Thyroid gland (tissue), 4 donors: ENCODE measurements around the gene ARMCX6. TPM values are rescaled to one million over a fixed set of nuclear protein-coding genes. Genes with fewer than 3 reads are reported as not detected.
"Not testable (repeated sequence)": the region's sequence is repeated elsewhere in the genome, so short reads cannot be mapped to it uniquely, and the experiment has no call there.

Experiments used
- DNase-seq, 2 donors: peaks; one replicate each; pipeline ENCODE4 v3.0.0-alpha.2; 2019
- H3K27ac ChIP-seq, 3 donors: fragments of 200-600 bp; sonication (generic); 1 replicate in 2 of 3; 2 replicates in 1 of 3; pipeline ENCODE4 v1.5.1; 2016 to 2019; ENCODE audit warnings: mild to moderate bottlenecking in 1 of 3, moderate library complexity in 1 of 3
- H3K27me3 ChIP-seq: fragments of 200-600 bp; sonication (generic); one replicate; pipeline ENCODE4 v1.5.1; 2019
- H3K36me3 ChIP-seq, 2 donors: fragments of 200-600 bp; sonication (generic); one replicate each; pipeline ENCODE4 v1.5.1; 2016 to 2019
- H3K4me1 ChIP-seq, 2 donors: fragments of 200-600 bp; sonication (generic); one replicate each; pipeline ENCODE4 v1.5.1; 2017 to 2019
- H3K4me3 ChIP-seq, 3 donors: fragments of 200-600 bp; sonication (generic); replicated peaks in 1 of 3; 1 replicate in 2 of 3; 2 replicates in 1 of 3; pipeline ENCODE4 v1.5.1; 2016; ENCODE audit warnings: mild to moderate bottlenecking in 1 of 3
- H3K9me3 ChIP-seq: fragments of 200-600 bp; sonication (generic); one replicate; pipeline ENCODE4 v1.5.1; 2017
- POLR2A ChIP-seq, 2 donors: fragments of 450-650 bp; IDR thresholded peaks; one replicate each; pipeline ENCODE4 v1.6.1; 2017; ENCODE audit warnings: antibody characterized with exemption in 2 of 2, mild to moderate bottlenecking in 2 of 2, moderate library complexity in 1 of 2
- WGBS, 2 donors: methylation state at CpG; one replicate each; pipeline ENCODE4 v1.1.5; 2017; 5-methylcytosine and 5-hydroxymethylcytosine counted together
- intact Hi-C: fragments of 100-400 bp; cut with DNase I; formaldehyde crosslinking; loops from one replicate; pipeline ENCODE4 v1.15.1; 2023
- small RNA-seq: library from RNA; depleted of rRNA; stranded (forward); fragments of <200 nt; gene quantifications from one replicate; pipeline ENCODE3, GENCODE V24; 2016
- total RNA-seq, 4 donors: library from RNA; depleted of rRNA; stranded (reverse); fragments of >200 nt; gene quantifications; one replicate each; pipeline ENCODE4 v1.2.3, GENCODE V29; 2016
- TF ChIP-seq, protein P1 (sequence below), 6 experiments: fragments of 200-600 bp in 3 of 6; fragments of 450-650 bp in 3 of 6; sonication (generic) in 3 of 6; IDR thresholded peaks; one replicate each; pipeline ENCODE4 v1.5.1; 2016 to 2019; ENCODE audit warnings: antibody characterized with exemption in 6 of 6, mild to moderate bottlenecking in 2 of 6, inconsistent platforms in 1 of 6, moderate library complexity in 1 of 6

The ARMCX6 gene
- total RNA-seq, 4 donors from 2014 or later = 20.6 to 28.6 (median 23.4) TPM

DNA sequence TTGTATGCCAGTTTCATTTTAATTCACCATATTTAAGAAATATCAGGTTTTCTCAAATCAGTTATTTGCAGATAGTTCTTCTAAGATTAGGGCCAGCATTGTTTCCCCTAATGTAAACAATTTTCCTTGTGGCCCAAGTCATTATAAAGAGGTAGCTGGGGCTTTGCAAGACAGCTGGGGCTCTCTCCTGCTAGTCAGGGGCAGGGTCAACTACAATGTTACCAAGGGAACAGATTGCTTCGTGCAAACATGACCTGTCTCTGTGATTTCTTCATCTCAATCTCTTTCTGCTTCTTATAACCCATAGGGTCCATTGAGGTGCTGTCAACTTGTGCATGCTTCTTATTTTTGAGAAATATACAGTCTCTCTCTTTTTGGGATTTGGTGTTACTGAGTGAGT is 12.1 kb downstream of the ARMCX6 start:
- H3K36me3 ChIP-seq = no peaks in the 10 kb centered on the region
- no peaks in the 10 kb centered on the region for H3K4me1 ChIP-seq
- 25 to 42% methylated on average over 1 of the region's 1 CpG for WGBS, 2 donors
- no peaks in the 10 kb centered on the region for H3K9me3 ChIP-seq
- no peaks in the 10 kb centered on the region for H3K27me3 ChIP-seq
- TF ChIP-seq, protein P1, sequence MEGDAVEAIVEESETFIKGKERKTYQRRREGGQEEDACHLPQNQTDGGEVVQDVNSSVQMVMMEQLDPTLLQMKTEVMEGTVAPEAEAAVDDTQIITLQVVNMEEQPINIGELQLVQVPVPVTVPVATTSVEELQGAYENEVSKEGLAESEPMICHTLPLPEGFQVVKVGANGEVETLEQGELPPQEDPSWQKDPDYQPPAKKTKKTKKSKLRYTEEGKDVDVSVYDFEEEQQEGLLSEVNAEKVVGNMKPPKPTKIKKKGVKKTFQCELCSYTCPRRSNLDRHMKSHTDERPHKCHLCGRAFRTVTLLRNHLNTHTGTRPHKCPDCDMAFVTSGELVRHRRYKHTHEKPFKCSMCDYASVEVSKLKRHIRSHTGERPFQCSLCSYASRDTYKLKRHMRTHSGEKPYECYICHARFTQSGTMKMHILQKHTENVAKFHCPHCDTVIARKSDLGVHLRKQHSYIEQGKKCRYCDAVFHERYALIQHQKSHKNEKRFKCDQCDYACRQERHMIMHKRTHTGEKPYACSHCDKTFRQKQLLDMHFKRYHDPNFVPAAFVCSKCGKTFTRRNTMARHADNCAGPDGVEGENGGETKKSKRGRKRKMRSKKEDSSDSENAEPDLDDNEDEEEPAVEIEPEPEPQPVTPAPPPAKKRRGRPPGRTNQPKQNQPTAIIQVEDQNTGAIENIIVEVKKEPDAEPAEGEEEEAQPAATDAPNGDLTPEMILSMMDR (IDR thresholded peaks at IDR 0.05) = no peak
- no peak for TF ChIP-seq POLR2A (IDR thresholded peaks at IDR 0.05)
- DNase-seq = no peak
- no peak overlapping the region for H3K27ac ChIP-seq
- intact Hi-C loops = no loop called here
- H3K4me3 ChIP-seq = no peak overlapping the region

DNA sequence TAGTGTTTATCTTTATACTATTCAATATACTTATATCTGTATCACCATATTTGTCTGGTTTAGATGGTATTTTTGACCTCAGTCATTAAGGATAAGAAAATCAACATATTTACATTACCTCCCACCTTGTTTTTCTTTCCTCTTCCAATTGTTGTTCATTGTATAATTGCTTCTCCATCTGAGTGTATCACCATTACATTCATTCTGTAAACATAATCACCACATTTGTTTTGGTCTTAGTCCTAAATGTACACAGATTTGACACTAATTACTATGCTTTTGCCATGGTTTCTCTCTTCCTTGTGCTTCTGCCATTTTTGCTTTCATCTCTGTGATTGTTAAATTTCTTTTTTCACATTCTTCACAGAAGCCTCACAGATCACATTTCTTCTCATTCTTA is 12.7 kb downstream of the ARMCX6 start:
- no peaks in the 10 kb centered on the region for H3K27me3 ChIP-seq
- H3K4me3 ChIP-seq = no peak overlapping the region
- TF ChIP-seq, protein P1 (IDR thresholded peaks at IDR 0.05) = no peak
- no peak for TF ChIP-seq POLR2A (IDR thresholded peaks at IDR 0.05)
- DNase-seq = no peak
- H3K4me1 ChIP-seq = no peaks in the 10 kb centered on the region
- no peaks in the 10 kb centered on the region for H3K9me3 ChIP-seq
- H3K27ac ChIP-seq = no peak overlapping the region
- intact Hi-C loops = no loop called here
- no peaks in the 10 kb centered on the region for H3K36me3 ChIP-seq

DNA sequence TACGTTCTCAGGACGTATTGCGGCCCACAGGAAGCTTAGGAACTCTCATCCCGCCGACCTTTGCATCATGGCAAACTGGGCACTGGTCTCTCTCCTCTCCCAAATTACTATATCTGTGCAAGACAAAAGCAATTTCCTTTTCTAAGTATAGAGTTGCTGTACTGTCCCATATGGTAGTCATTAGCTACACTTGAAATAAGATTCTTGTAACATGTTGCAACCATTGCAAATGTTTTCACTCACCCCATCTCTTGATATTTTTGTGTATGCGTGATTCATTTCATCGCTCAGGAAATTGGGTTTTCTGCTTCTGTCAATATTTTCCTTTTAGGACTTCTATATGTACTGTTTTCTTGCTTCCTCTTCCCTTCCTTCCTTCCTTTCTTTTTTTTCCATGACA is 15.7 kb downstream of the ARMCX6 start:
- H3K4me1 ChIP-seq = no peaks in the 10 kb centered on the region
- H3K4me3 ChIP-seq = no peak overlapping the region
- DNase-seq = no peak
- intact Hi-C loops = no loop called here
- no peaks in the 10 kb centered on the region for H3K36me3 ChIP-seq
- no peaks in the 10 kb centered on the region for H3K27me3 ChIP-seq
- H3K27ac ChIP-seq = no peak overlapping the region
- WGBS, 2 donors = 85 to 95% methylated on average over 4 to 6 of the region's 7 CpGs
- TF ChIP-seq, protein P1 (IDR thresholded peaks at IDR 0.05) = no peak
- TF ChIP-seq POLR2A (IDR thresholded peaks at IDR 0.05) = no peak
- H3K9me3 ChIP-seq = no peaks in the 10 kb centered on the region

DNA sequence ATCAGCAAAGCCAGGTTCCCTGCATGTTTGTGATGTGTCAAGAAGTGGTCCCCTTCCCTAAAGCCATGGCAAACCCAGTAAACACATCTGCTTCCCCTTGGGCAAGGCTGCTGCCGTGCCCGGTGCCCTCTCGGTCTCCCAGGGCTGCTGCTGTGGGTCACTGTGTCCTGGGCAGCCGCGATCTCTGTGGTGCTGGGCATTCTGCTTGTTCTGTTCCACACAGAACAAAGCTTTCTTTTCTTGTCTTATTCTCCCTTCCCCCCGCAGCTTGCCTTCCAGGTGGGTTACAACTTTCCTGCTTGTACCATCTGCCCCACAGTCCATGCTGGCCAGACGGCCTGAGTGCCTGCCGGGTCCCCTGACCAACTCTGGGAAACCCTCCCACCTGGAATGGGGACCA is 18.2 kb downstream of the ARMCX6 start:
- H3K4me1 ChIP-seq, H3K27ac ChIP-seq, H3K9me3 ChIP-seq, intact Hi-C loops, H3K27me3 ChIP-seq, DNase-seq, H3K4me3 ChIP-seq, H3K36me3 ChIP-seq: not testable (repeated sequence)
- 94 to 98% methylated on average over 5 to 6 of the region's 8 CpGs for WGBS, 2 donors

DNA sequence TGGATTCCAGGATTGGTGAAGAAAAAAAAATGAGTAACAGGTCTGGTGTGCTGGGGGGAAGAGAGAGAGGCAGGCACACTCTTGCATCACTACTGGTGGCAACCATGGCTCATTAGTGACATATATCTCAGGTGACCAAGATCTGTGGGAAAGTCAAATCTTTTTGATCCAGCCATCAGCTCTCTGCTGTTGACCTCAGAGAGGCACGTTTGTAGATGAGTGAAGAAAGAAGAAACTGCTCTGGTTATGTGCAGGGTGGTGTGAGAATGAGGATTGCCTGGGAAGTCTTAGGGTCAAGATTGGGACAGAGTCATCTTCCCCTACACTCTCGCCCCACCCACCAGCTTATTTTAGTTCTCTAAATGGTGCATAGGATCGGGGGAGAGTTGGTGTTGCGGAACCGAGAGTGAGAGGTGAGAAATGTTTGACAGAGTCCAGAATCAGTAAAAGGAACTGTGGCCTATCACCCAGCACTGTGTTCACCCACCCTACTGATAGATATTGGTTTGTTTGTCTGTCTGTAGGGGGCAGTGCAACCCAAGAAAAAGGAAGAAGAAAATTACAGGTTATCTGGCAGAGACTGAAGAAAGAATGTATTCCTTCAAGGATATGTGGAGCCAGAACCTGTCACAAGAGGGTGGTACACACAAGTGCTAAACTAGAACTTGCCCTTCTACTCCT is 21.9 kb downstream of the ARMCX6 start:
- Histone ChIP-seq H3K27me3 (no peaks in the 10 kb centered on the region), H3K27ac (no peak overlapping the region), H3K4me3 (no peak overlapping the region), H3K9me3 (no peaks in the 10 kb centered on the region), H3K4me1 (no peaks in the 10 kb centered on the region), H3K36me3 (no peaks in the 10 kb centered on the region)
- TF ChIP-seq, protein P1 (IDR thresholded peaks at IDR 0.05) = peak; percentile 21 to 91 (median 68)
- no peak for TF ChIP-seq POLR2A (IDR thresholded peaks at IDR 0.05)
- DNase-seq = peak; percentile 23 to 29
- intact Hi-C loops = no loop called here
- 3 to 4% methylated on average over 5 of the region's 5 CpGs for WGBS, 2 donors

Small RNAs within 50 kb of the gene (small RNA-seq; reads per million reads assigned to genes)
- gene RNU6-30P = not detected

Other genes starting within 250 kb of the ARMCX6 start
- 1 to 10 TPM in 3 of 4 donors, under 1 TPM in 1; 0.49 to 5.2 (median 1.6) TPM for gene BTK, start 231.8 kb downstream of the ARMCX6 start, total RNA-seq
- 1,000 to 10,000 TPM in 2 of 4 donors, 100 to 1,000 TPM in 2; 258 to 2,076 (median 1,246) TPM for gene RPL36A, start 227.0 kb downstream of the ARMCX6 start, total RNA-seq
- 10 to 100 TPM; 16.5 to 37.5 (median 26.8) TPM for gene GLA, start 210.1 kb downstream of the ARMCX6 start, total RNA-seq
- 10 to 100 TPM; 53.5 to 68.4 (median 67.5) TPM for gene HNRNPH2, start 209.8 kb downstream of the ARMCX6 start, total RNA-seq
- gene ARMCX4, start 132.5 kb downstream of the ARMCX6 start, total RNA-seq = 10 to 100 TPM; 12.1 to 21.6 (median 15.6) TPM
- 10 to 100 TPM; 22.4 to 32.7 (median 27.8) TPM for gene ARMCX1, start 67.5 kb downstream of the ARMCX6 start, total RNA-seq
- 10 to 100 TPM; 71.7 to 81.0 (median 76.8) TPM for gene ARMCX3, start 5.2 kb upstream of the ARMCX6 start, total RNA-seq
- 100 to 1,000 TPM in 2 of 4 donors, 10 to 100 TPM in 2; 58.9 to 118 (median 106) TPM for gene ARMCX2, start 41.9 kb upstream of the ARMCX6 start, total RNA-seq